Colon (tissue), 2 donors: Measurements from ENCODE around the gene RAB1B.

Source experiments
- FAIRE-seq: peaks from 2 replicates; lab custom pipeline; 2012; peaks lifted over from hg19 to GRCh38; lab: Jason Lieb, UNC
- donor health status: control.
- donor health status: control.

RAB1B gene

DNA sequence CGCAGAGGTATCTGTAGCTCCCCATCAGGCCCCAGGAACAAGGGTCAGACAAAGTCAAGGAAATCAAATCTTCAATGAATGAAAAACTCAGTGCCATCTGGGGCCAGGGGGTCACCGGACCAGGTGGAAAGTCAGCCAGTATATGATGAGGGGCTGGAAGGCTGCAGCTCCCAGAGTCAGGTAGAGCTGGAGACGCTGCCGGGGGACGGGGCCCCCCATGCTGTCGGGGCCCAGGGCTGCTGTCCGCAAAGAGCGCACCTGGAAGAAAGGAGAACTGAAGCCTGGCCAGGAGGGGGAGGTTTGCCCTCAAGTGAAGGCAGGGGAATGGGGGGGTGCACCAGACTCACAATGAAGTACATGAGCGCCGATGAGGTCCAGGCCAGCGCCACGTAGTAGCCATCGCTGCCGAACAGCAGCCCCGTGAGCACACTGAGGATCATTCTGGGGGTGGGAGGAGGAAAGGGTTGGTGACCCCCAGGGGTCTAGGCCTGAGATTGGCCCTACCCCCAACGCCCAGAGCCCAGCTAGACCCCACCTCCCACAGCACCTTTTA, 16.2 kb downstream of the RAB1B start:
- no peak for FAIRE-seq

DNA sequence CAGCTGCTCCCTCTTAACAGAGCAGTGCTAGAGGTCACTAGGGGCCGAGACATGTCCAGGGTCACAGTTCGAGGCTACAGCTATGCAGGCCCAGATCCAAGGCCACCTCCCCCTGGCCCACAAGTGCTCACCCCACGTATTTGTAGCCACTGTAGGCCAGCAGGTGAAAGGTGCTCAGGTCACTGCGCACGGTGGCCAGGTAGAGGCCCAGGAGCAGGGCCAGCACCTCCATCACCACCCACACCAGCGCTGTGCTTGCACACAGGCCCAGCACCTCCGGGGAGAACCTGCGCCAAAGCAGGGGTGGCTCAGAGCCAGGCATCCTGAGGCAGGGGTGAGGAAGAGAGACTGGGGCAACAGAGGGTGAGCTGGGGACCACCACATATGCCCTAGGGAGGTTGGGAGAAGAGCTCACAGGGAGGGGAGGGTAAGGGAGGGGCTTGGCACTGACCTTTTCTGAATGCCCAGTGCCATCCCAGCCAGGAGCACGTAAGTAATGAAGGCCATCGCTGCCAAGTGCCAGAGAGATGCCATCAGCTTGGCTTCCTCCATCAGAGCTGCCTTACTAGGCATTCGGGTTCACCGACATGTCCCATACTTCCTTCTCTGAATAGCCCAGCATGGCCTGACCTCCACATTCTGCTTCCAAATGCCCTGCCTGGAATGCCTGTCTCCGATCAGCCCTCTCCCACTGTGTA, 17.0 kb downstream of the RAB1B start:
- no peak for FAIRE-seq

DNA sequence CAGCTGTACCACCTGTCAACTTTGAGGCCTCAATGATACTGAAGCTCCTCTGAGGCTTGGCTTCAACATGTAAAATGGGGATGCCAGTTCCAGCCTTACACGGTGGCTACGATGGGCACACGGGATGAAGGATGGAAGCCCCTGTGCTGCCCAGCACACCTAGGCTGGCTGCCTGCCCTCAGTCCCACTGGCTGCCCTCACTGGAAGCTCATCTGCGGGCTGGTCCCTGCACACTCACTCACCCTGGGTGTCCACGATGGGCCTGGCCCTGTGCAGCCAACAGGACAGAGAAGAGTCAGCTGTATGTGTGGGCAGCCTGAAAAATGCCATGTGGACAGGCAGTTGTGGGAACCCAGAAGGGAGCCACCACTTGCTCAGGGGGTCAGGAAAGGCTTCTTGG, 18.3 kb downstream of the RAB1B start:
- FAIRE-seq = no peak

DNA sequence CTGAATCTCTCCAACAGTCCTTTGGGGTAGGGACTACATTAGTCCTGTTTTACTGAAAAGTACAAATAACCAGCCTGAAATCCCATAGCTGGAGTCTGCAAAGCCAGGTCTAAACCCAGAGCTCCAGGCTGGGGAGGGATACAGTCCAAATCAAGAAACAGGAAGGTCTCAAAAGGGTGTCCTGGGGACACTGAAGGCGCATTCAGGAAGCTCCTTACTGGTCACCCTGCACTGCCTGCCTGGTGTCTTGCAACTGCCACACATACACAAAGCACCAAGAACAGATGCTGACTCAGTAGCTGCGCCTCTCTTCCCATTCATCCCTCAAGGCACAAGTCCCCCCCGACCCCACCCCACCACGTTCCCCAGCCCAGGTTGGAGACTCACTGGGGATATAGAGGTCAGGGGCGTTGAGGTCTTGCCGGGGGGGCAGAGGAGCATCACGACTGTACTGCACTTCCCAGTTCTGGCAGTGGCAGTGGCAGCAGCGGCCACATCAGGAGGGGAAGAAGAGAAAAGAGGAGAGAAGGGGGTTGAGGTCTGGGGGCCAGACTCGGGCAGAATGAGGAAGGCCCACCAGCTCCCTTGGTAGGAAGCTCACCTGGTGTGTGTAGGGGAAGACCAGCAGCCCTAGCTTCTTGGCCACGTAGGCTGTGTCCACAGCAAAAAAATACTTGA, 18.9 kb downstream of the RAB1B start:
- FAIRE-seq = no peak

DNA sequence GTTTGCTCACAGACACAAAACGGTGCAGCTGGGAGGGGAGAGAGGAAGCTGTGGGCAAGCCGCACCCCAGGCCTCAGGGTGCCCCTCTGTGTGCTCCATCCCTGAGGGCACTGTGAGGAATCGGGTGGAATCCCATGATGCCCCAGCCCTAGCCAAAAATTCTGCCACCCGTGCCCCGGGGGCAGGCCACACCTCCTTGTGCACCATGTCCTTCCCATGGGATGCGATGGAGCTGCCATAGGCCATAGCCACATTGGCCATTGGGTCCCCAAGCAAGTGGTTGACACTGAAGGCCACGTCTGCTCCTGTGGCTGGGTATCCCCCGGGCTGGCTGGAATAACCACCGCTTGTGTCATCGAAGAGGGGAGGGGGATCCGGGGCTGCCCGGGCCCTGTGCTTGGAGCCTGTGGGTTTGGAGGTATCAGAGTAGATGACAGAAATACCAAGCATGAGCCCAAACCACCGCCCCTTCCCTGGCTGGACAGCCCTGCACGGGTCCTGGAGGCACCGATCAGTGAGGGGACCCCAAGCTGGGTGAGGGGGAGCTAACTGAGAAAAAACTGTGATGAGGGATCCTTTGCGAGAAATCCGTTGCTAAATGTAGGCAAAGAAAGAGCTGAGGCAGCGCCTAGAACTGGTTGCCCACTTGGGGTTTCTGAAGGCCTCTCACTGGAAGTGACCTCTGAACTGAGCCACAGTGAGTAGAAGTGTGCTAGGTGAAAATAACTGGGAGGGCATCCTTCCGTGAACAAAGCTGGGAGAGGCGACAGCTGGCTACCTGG, 19.6 kb downstream of the RAB1B start:
- no peak for FAIRE-seq

DNA sequence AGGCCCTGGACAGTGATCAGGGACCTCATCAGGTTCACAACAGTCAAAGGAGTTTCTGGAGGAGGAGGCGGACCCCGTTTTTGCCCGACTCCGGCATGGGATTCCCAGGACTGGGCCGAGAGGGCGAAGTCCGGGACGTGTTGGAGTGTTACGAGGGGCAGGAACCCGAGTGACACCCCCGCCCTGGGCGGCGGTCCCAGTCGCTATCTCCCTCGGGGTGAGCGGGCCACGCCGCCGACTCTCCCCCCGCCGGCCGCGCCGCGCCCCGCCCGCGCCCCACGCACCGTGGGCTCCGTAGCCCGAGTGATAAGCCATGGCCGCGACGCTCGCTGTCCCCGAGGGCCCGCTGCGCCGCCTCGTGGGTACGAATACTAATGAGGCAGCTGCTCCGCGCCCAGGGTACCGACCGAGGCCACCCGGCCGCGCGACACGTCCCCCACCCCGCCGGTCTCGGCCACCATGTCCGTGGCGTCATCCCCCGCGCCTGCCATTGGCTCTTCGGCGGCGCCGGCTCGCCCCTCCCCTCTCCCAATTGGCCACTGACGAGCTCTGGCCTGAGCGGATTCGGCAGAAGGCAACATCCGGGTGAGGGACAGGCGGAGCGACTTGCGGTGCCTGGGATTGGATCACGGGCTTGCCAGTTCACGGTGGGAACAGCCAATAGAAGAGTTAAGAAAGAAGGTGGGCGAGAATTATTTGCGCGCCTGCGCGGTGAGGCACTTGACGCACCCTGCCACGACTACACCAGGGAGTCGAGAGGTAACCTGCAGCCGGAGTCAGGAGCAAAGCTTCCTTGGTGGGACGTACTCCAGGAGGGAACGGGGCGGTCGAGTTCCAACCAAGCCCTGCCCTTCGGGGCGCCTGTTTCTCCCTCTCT, 20.5 kb downstream of the RAB1B start, which contains the start of gene YIF1A:
TSS of gene YIF1A (minus strand) at position 473 of the 877 bp plus-strand sequence. CDS start at position 315, 158 bp downstream.
- FAIRE-seq = peak; percentile 73

DNA sequence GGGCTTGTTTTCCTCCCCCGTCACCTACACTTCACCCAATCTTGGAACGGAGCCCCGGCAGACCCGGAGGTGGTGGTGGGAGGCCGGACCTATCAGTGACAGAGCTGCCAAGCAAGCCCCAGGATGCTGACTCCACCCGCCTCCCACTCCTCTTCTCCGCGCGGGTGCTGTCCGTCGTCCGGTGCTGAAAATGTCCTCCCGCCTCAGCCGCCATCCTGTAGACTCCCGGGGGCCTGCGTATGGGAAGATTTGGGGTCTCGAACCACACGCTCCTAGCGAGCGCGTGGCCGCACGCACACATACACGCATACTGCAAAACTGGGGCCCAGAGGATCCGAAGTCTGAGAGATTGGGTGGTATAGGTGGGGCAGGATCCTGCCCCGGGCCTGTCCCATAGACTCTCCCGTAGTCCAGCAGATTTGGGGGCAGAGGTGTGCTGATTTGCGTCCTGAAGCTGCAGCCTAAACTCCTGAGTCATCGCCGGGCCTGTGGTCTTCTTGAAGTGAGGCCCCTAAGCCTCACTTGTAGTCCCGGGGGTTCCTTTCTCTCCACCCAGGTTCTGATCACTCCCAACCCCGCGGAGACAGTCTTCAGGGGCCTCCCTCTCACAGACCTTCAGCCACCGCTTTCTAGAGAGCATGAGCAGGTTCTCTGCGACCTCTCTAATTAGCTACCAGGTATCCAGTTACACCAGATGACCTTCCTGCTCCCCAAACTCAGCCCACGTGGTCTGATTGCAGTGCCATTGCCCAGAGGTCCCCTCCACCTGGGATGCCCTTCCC, 21.3 kb downstream of the RAB1B start:
- no peak for FAIRE-seq

DNA sequence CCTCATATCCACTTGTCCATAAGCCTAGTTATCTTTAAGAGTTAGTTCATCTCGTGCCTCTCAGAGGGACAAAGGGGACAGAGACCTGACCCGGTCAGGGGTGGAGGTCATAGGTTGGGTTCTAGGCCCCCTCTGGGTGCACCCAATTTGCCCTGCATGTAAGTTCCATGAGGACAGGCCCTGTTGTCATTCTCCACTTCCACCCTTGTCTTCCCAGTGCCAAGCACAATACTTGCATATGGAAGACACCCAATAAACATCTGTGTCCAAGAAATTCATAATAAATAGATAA, 21.8 kb downstream of the RAB1B start:
- FAIRE-seq = no peak

DNA sequence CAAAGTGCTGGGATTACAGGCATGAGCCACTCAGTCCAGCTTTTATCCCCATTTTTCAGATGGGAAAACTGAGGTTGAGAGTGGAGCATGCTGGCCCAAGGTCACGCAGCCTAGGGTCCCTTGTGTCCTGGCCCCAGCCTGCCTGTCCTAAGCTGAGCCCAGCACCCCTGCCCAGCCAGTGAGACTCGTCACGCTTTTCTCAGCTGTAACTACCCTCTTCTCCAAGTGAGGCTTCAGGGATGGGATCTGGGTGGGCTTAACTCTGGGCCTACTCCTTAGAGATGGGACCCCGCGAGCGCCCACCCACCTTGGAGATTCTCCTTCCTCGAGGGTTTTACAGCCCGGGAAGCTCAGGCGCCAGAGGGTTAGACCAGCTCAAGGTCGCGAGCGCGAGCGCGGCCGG, 22.9 kb downstream of the RAB1B start:
- no peak for FAIRE-seq

DNA sequence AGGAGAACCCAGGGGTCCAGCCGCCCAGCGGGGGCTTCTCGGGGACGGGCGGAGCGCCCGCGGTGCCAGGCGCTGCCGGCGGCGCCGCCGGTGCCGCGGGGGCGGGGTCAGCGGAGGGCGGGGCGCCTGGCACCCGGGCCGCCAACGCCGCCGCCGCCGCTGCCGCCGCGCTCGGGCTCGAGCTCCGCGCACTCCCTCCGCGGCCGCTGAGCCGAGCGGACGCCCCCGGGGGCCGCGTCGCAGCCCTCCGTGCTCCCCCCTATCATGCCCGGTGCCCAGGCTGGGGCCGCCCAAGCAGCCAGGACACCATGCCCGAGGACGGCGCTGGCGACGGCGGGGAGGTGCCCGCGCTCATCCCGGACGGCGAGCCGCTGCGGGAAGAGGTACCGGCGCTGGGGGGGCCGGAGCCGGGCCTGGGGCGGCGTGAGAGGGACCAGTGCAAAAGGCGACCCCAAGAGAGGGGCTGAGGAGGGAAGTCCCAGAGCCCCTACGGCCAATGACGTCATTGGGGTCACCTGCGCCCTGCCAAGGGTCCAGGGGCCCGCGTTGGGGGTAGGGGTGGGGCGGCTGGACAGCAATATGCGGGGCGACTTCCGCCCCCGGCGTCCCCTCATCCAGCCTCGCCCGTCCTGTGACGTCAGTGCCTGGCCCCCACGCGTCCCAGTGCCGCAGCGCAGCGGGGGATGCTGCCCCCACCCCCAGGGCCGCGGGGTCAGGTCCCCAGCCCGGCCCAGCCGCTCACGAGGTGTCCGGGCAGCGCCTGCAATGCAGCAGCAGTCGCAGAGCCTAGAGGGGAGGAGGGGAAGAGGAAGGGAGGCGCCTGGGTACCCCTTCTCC, 23.5 kb downstream of the RAB1B start, which contains the start of gene TMEM151A:
TSS of gene TMEM151A (plus strand) at position 189 of the 837 bp plus-strand sequence. CDS start at position 309, 120 bp downstream.
- FAIRE-seq = no peak

DNA sequence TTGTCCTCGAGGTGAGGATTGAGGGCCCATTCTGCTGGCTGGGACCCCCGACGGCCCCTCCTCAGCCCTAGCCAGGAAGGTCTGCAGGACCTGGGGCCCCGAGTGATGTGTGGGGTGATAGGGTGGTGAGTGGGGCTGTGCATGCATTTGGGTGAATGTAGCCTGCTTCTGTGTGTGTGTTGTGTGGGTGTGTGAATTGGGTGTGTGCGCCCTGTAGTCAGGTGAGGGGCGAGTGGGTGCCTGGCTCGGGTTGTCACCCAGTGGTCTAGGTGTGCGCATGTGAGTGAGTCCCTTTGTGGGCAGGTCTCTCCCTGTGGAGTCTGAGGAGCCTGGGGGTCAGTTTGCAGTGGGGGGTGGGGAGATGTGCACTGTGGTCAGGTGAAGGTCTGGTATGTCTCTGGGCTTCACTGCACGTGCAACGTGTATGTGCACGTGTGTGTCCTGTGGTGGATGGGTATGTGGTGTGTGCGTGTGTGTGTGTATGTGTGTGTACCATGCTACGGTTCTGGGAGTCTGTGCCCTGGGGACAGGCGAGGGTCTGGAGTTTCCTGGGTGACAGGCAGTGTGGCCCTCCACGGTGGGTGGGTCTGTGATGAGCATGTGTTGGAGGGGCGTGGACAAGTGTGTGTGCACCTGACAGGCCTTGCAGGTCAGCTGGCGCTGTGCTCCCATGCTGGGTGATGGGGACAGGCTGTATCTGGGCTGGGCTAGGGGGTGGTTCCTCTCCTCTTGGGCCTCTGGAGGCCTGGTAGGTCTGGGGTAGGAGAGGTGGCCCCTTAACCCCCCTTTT, 24.3 kb downstream of the RAB1B start:
- FAIRE-seq = no peak

DNA sequence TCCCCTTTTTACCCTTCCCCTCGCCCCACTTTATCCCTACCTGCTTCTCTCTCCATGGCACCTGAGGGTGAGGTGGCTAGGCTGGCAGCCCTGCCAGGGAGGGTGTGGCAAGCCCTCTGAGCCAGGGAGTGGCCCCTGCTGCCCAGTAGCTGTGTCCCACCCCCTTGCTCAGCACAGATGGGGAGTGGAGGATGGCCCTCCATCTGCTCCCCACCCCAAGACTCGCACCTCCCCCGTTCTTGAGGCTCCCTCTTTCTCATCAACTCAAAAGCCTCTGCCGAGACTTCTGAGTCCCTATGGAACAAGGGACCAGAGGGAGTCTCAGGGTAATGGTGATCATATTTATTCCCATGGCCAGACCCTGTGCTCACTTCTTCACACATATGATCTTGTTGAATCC, 24.9 kb downstream of the RAB1B start:
- no peak for FAIRE-seq

DNA sequence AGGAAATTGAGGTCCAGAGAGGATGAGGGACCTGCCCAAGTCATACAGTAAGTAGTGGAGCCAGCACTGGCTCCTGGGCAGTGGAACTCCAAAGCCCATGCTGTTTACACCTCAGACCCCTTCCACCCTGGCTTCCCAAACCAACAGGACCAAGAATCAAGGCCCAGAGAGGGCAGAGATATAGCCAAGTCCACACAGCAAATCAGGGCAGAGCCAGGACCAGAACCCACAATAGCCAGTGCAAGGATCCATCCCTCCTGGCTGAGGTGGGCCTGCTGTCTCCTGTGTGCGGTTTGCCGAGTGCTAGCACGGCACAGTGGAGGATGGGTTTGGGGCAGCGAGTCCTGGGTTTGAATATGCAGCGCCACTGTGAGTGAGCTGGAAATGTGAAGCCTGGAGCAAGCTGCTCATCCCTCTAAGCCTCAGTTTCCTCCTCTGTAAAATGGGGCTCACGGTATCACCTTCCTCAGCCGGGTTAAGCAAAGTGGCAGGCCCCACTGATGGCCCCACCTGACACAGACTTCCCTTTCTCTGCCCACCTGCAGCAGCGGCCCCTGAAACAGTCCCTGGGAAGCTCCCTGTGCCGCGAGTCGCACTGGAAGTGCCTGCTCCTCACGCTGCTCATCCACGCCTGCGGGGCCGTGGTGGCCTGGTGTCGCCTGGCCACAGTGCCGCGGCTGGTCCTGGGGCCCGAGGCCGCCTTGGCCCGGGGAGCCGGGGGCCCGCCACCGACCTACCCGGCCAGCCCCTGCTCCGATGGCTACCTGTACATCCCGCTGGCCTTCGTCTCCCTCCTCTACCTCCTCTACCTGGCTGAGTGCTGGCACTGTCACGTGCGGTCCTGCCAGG, 25.6 kb downstream of the RAB1B start:
- FAIRE-seq = no peak

DNA sequence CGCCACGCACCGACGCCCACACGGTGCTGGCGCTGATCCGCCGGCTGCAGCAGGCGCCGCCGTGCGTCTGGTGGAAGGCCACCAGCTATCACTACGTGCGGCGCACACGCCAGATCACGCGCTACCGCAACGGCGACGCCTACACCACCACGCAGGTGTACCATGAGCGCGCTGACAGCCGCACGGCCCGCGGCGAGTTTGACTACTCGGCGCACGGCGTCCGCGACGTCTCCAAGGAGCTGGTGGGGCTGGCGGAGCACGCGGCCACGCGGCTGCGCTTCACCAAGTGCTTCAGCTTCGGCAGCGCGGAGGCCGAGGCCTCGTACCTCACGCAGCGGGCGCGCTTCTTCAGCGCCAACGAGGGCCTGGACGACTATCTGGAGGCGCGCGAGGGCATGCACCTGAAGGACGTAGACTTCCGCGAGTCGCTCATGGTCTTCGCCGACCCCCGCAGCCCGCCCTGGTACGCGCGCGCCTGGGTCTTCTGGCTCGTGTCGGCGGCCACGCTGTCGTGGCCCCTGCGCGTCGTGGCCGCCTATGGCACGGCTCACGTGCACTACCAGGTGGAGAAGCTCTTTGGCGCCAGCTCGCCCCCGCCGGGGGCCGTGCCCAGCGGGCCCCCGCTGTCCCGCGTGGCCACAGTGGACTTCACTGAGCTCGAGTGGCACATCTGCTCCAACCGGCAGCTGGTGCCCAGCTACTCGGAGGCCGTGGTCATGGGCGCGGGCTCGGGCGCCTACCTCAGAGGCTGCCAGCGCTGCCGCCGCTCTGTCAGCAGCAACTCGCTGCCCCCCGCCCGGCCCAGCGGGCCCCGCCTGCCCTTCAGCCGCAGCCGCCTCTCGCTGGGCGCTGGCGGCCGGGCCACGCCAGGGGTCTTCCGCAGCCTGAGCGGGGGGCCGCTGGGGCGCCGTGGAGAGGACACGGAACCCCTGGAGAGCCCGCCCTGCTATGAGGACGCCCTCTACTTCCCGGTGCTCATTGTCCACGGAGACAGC, 26.5 kb downstream of the RAB1B start:
- FAIRE-seq = no peak

DNA sequence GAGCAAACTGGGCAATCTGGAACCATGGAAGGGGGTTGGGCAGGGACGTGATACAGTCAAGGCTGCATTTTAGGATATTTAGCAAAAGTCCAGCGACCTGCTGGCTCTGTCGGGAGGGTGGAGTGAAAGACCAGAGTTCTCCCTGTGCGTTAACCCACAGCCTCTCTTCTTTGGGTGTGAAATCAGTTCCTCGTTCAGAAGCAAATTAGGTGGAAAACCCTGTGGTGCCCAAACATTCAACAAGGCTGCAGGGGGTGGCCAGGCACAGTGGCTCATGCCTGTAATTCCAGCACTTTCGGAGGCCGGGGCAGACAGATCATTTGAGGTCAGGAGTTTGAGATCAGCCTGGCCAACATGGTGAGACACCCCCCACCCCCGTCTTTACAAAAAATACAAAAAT, 29.2 kb downstream of the RAB1B start:
- no peak for FAIRE-seq

DNA sequence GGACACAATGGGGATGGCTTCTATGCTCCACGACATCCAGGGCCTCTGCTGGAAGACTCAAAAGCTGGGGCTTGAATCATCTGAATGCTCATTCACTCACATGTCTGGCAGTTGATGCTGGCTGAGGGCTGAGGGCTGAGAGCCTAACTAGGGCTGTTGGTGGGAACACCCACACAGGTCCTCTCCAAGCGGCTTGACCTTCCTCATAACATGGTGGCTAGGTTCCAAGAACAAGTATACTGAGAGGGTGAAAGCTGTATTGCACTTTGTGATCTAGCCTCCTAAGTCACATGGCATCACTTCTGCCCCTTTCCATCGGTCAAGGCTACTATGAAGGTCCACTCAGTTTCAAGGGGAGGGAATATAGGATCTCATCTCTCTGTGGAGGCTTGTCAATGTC, 30.7 kb downstream of the RAB1B start:
- FAIRE-seq = no peak

DNA sequence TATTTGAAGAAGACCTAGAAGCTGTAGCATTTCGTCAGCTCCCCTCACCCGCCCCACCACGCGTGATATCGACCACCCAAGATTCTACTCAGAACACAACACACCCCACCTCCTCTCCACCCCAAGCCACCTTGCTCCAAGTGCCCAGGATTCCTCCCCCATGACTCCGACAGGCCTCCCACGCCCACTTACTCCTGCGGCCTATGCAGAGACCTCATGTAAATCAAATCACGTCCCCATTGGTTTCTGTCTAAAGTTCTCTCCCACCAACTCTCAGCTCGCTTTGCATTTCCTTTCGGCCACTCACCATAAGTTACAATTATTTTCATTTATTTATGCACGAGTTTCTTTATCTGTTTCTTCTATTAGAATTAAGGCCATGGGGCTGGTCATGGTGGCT, 34.2 kb downstream of the RAB1B start:
- no peak for FAIRE-seq
